Retina (tissue), 1 donor: ENCODE data around the gene SMO.
"Not testable (repeated sequence)": the region's sequence is repeated elsewhere in the genome, so short reads cannot be mapped to it uniquely, and the experiment has no call there.

Experiments used
- DNase-seq: peaks from one replicate; pipeline ENCODE4 v3.0.0-alpha.2; 2016

Gene SMO

DNA sequence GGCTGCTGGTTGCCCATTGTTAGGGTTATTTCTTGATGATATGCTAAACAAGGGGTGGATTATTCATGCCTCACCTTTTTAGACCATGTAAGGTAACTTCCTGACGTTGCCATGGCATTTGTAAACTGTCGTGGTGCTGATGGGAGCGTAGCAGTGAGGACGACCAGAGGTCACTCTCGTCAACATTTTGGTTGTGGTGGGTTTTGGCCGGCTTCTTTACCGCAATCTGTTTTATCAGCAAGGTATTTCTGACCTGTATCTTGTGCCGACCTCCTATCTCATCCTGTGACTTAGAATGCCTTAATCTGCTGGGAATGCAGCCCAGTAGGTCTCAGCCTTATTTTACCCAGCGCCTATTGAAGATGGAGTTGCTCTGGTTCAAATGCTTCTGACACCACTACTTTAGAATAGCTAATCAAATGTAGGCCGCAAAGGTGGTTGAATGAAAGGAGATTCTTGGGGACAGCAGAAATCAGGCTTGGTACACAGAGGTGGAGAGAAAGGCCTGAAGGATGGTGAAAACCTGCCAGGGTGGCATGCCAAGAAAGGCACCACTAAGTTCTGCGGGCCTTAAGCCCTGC, 17.9 kb upstream of the SMO start:
- no peak for DNase-seq

DNA sequence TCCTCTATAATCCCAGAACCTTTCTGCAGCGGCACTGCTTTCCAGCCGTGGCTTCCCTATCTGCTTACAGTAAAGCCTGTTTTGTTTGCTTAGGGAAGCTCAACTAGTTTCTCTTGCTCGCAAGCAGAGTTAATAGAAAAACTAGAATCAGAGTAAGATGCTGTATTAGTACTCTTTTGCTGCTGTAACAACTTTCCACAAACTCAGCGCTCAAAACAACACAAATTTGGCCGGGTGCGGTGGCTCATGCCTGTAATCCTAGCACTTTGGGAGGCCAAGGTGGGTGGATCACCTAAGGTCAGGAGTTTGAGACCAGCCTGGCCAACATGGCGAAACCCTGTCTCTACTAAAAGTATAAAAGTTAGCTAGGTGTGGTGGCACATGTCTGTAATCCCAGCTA, 14.6 kb upstream of the SMO start:
- not testable (repeated sequence) for DNase-seq

GRCh38 chr7:129176916-129177710, 11.3 kb upstream of the SMO start:
- DNase-seq = no peak

GRCh38 chr7:129184981-129185670, 3.3 kb upstream of the SMO start:
- DNase-seq = peak; percentile 13

DNA sequence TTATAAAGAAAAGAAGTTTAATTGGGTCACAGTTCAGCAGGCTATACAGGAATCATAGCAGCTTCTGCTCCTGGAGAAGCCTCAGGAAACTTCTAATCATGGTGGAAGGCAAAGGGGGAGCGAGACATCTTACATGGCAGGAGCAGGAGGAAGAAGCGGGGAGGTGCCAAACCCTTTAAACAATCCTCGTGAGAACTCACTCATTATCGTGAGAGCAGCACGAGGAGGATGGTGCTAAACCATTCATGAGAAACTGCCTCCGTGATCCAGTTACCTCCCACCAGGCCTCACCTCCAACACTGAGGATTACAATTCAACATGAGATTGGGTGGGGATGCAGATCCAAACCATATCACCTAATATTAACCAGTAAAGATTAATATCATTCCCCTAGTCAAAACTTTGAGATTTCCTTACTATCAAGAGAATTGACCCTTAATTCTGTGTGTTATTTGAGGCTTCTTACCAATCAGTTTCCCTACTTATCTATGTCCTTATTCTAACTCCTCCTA, 1.6 kb upstream of the SMO start:
- DNase-seq = no peak

- no peak for DNase-seq
Measured at GRCh38 chr7:129187681-129188371, 607 bp upstream of the SMO start.

DNA sequence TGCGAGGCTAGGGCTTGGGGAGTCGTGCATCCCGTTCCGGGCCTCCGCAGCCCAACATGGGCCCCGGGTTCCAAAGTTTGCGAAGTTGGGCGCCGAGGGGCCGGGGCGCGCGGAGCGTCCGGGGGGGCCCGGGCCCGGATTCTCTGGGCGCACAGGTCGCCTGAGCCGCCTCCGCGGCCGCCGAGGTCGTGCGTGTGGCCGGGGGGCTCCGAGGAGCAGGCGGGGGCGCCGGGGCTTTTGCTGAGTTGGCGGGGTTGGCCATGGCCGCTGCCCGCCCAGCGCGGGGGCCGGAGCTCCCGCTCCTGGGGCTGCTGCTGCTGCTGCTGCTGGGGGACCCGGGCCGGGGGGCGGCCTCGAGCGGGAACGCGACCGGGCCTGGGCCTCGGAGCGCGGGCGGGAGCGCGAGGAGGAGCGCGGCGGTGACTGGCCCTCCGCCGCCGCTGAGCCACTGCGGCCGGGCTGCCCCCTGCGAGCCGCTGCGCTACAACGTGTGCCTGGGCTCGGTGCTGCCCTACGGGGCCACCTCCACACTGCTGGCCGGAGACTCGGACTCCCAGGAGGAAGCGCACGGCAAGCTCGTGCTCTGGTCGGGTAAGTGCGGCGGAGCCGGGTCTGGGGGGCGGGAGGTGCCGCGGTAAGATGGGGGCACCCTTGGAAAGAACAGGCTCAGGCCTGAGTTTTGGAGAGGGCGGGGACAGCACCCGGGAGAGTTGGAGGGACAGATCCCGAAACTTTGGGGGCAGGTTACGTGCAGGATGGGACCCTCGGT, 643 bp downstream of the SMO start:
- peak; percentile 71 for DNase-seq

- DNase-seq = no peak
Measured at GRCh38 chr7:129189661-129190310, 1.4 kb downstream of the SMO start.

DNA sequence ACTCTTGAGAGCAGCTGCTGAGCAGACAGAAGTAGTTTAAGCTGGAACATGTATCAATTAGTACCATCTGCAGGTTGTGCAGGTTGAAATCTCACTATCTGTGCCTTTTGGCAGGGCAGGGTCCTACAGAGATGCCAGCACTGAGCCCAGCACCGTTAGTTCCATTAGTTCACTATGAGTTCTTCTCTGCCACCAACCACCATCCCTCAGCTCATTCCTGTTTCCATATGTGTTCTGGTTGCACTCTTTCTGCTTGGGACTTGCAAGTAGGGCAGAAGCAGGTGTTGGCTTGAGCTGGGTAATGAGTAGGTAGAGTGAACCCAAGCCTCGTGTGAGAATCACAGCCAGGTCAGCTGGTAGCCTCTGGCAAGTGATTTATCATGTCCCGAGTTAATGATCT, 2.8 kb downstream of the SMO start:
- DNase-seq = no peak

- DNase-seq = no peak
Measured at GRCh38 chr7:129193892-129194291, 5.5 kb downstream of the SMO start.

DNA sequence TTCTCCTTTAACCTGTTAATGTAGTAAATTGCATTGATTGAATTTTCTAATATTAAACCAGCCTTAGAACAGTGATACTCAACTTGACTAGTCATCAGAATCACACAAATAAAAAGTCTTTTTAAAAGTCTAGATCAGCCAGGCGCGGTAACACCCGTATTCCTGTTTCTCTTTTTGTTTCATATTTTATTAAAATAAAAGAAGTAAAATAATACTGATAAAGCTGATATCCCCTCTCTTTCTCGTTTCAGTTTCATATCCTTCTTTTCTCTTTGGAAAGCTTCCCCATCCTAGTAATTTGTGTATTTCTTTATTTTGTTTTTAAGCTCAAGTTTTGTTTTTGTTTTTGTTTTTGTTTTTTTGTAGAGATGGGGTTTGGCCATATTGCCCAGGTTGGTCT, 9.3 kb downstream of the SMO start:
- DNase-seq = no peak

GRCh38 chr7:129199406-129199805, 11.0 kb downstream of the SMO start:
- no peak for DNase-seq

GRCh38 chr7:129202058-129202777, 13.8 kb downstream of the SMO start:
- DNase-seq = no peak

DNA sequence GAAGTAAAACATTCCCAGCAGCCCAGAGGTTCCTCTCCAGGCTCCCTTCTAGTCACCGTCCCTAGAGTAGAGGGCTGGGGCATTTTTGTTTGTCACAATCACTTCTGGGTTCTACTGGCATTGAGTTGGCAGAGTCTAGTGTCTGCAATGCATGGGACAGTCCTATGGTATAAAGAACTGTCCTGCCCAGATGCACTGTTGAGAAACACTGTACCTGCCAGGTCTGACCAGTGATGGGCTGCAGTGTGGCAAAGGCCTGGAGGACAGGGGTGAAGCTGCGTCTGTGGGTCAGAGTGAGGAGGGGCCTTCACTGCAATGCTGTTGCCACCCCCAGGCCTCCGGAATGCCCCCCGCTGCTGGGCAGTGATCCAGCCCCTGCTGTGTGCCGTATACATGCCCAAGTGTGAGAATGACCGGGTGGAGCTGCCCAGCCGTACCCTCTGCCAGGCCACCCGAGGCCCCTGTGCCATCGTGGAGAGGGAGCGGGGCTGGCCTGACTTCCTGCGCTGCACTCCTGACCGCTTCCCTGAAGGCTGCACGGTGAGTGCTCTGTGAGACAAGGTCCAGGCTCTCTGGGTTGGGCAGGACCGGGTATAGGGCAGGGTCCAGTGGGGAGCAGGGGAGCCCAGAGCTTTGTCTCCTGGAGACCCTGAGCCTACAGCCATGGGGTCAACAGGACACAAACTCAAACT, 14.8 kb downstream of the SMO start:
- no peak for DNase-seq

DNA sequence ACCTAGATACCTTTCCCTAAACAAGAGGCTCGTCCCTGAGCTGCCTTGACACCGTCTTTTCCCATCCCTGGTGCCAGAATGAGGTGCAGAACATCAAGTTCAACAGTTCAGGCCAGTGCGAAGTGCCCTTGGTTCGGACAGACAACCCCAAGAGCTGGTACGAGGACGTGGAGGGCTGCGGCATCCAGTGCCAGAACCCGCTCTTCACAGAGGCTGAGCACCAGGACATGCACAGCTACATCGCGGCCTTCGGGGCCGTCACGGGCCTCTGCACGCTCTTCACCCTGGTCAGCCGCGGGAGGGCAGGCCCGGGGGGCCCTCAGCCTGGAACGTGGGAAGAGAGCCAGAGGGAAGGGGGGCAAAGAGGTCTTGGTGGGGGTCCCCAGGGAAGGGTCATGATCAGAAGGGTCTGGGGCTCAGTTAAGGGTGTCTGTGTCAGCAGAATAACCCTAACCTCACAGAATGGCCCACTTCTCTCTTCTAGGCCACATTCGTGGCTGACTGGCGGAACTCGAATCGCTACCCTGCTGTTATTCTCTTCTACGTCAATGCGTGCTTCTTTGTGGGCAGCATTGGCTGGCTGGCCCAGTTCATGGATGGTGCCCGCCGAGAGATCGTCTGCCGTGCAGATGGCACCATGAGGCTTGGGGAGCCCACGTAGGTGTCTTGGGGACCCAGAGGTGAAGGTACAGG, 16.8 kb downstream of the SMO start:
- DNase-seq = no peak

DNA sequence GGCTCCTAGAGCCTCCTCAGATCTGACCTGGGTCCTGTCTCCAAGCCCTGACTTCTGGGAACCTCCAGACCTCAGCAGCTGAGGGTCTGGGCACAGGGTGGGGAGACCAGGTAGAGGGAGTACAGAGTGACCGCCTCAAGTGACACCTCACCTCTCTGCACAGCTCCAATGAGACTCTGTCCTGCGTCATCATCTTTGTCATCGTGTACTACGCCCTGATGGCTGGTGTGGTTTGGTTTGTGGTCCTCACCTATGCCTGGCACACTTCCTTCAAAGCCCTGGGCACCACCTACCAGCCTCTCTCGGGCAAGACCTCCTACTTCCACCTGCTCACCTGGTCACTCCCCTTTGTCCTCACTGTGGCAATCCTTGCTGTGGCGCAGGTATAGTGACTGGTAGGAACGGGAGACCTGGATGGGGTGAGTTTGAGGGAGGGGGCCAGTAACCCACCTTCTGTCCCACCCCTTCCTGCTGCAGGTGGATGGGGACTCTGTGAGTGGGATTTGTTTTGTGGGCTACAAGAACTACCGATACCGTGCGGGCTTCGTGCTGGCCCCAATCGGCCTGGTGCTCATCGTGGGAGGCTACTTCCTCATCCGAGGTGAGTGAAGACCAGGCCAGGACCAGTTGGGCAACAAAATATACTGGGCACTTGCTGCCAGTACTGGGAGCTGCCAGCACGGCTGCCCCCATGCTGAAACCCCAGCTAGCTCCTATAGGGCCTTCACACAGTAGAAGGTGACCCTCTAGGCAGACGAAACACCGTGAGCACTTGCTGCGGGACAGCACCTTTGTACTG, 17.8 kb downstream of the SMO start:
- no peak for DNase-seq

- DNase-seq = no peak
Measured at GRCh38 chr7:129208667-129209066, 20.2 kb downstream of the SMO start.

- no peak for DNase-seq
Measured at GRCh38 chr7:129209067-129209926, 20.9 kb downstream of the SMO start.
